GM21360 (cell line): ENCODE measurements around the gene IL12A.
A peak's percentile ranks its signal among the peaks of the same experiment; 100 is the strongest.

ENCODE experiments used
- ATAC-seq: cut with Tn5 transposase; IDR thresholded peaks from one replicate; pipeline ENCODE4 v1.9.1; 2021; ENCODE audit warnings: mild to moderate bottlenecking, moderate library complexity; ENCODE audit not compliant: unreplicated experiment

The IL12A gene

DNA sequence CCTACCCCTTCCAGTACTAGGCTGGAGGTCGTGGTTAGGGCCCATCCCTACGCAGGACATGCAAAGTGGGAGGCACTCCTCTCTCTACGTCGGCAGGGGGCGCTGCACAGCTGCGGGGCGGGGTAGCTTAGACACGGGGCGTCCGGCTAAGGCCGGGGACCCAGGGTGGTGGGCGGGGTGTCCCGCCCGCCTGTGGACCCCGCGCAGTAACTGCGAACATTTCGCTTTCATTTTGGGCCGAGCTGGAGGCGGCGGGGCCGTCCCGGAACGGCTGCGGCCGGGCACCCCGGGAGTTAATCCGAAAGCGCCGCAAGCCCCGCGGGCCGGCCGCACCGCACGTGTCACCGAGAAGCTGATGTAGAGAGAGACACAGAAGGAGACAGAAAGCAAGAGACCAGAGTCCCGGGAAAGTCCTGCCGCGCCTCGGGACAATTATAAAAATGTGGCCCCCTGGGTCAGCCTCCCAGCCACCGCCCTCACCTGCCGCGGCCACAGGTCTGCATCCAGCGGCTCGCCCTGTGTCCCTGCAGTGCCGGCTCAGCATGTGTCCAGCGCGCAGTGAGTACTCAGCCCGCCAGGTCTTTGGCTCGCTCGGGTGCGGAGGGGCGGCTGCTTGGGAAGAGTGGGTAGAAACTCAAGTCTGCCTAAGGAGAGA, at the start of gene IL12A:
Gene IL12A, plus strand, starts transcription at position 219 of the 655 bp plus-strand sequence.
- peak; percentile 95 for ATAC-seq

GRCh38 chr3:159941038-159942000, 47.3 kb upstream of the IL12A start:
- peak; percentile 89 for ATAC-seq

- ATAC-seq: no peak
Measured at GRCh38 chr3:159944781-159945180, 43.9 kb upstream of the IL12A start.

- ATAC-seq: no peak
Measured at GRCh38 chr3:159945930-159946329, 42.7 kb upstream of the IL12A start.

GRCh38 chr3:159947220-159947619, 41.4 kb upstream of the IL12A start:
- ATAC-seq: no peak

- no peak for ATAC-seq
Measured at GRCh38 chr3:159948429-159949144, 40.0 kb upstream of the IL12A start.

GRCh38 chr3:159950156-159950898, 38.3 kb upstream of the IL12A start:
- ATAC-seq: peak; percentile 95

DNA sequence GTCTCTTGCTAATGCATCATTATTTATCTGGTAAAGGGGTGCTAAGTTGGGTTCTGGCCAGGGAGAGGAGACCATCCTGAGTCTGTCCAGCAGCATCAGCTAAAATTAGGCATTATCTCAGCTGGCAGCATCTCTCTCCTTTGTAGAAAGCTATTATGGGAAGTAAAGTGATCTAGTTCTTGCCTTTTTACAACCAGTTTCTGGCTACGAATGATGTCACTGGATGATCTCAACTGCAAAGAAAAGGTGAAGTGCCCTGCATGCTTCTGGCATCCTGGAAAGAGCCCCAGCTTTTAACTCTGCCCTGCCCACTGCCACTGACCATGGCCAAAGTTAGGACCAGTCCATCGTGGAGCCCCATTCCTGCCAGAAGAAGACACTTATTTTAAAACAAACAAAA, 37.1 kb upstream of the IL12A start:
- ATAC-seq: no peak

GRCh38 chr3:159953325-159954085, 35.1 kb upstream of the IL12A start:
- no peak for ATAC-seq

GRCh38 chr3:159960188-159961148, 28.2 kb upstream of the IL12A start:
- no peak for ATAC-seq

- peak; percentile 100 for ATAC-seq
Measured at GRCh38 chr3:159964166-159964973, 24.3 kb upstream of the IL12A start.

- ATAC-seq: no peak
Measured at GRCh38 chr3:159971311-159971710, 17.3 kb upstream of the IL12A start.

DNA sequence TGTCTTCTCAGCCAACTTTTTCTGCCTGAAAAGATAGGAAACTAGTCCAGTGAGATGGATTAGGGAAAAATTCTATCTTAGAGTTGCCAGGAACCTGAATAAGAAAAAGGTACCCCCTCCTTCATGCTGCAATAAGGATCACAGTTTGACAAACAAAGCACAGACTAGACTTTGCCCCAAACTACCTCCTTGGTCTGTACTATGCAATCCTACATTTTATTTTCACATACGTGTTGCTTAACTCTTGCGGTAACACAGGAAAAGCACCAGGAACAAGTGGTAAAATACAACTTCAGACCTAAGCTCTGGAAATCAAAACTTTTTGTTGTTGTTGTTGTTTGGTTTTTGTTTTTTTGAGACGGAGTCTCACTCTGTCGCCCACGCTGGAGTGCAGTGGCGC, 11.3 kb upstream of the IL12A start:
- no peak for ATAC-seq

GRCh38 chr3:159978353-159978752, 10.3 kb upstream of the IL12A start:
- ATAC-seq: peak; percentile 89

GRCh38 chr3:159978918-159979703, 9.5 kb upstream of the IL12A start:
- no peak for ATAC-seq

DNA sequence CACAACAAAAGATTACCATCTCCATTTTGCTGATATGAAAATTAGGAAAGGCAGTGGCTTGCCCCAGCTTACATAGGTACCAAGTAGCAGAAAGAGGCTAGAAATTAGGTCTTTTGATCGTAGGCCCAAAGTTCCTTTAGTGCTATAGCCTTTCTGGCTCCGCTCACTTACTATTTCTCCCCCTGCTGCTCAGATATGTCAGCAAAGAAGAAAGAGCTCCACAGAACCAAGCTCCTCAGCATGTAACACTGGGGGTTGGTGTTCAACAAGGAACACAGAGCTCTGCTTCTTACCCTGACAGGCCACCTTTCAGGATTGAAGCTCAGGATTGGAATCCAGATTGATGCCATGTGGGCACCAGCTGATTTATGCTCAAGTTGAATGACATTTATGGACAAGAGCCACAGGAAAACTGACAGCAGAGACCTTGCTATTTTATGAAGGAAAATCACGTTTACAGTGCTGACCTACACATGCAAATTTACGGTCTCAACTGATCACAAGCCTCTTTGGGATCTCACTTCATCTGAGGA, 6.1 kb upstream of the IL12A start:
- ATAC-seq: no peak

GRCh38 chr3:159987291-159987711, 1.3 kb upstream of the IL12A start:
- ATAC-seq: no peak
